Mammary epithelial cell (primary cell): ENCODE data around the gene MTHFR.

Source experiments
- EZH2 ChIP-seq: IDR thresholded peaks from 2 replicates; pipeline ENCODE4 v1.6.1; 2012; ENCODE audit warnings: low read length, inconsistent platforms, borderline replicate concordance
- TF ChIP-seq, protein P1 (sequence below), 2 donors: IDR thresholded peaks in 1 of 2; conservative IDR thresholded peaks in 1 of 2; 2 replicates each; pipeline ENCODE4 v1.5.1; 2011 to 2012; ENCODE audit warnings: inconsistent platforms in 2 of 2, low read length in 2 of 2, mild to moderate bottlenecking in 2 of 2, control low read depth in 1 of 2, low read depth in 1 of 2; ENCODE audit not compliant: insufficient read depth in 1 of 2; ENCODE audit errors: extremely low read depth in 1 of 2

GRCh38 chr1:11771481-11772043, 34.2 kb downstream of the MTHFR start:
- TF ChIP-seq, protein P1, sequence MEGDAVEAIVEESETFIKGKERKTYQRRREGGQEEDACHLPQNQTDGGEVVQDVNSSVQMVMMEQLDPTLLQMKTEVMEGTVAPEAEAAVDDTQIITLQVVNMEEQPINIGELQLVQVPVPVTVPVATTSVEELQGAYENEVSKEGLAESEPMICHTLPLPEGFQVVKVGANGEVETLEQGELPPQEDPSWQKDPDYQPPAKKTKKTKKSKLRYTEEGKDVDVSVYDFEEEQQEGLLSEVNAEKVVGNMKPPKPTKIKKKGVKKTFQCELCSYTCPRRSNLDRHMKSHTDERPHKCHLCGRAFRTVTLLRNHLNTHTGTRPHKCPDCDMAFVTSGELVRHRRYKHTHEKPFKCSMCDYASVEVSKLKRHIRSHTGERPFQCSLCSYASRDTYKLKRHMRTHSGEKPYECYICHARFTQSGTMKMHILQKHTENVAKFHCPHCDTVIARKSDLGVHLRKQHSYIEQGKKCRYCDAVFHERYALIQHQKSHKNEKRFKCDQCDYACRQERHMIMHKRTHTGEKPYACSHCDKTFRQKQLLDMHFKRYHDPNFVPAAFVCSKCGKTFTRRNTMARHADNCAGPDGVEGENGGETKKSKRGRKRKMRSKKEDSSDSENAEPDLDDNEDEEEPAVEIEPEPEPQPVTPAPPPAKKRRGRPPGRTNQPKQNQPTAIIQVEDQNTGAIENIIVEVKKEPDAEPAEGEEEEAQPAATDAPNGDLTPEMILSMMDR (conservative IDR thresholded peaks at IDR 0.05 in 1 of 2, IDR thresholded peaks at IDR 0.05 in 1 of 2; ENCODE audit: extremely low read depth in 1 of 2, insufficient read depth in 1 of 2, low read depth in 1 of 2, low read length in 2 of 2) = no peak
- no peak for TF ChIP-seq EZH2
